ENCODE data around the gene LDLRAD4.
A peak's percentile ranks its signal among the peaks of the same experiment; 100 is the strongest.

The LDLRAD4 gene

GRCh38 chr18:13559754-13560153, 341.2 kb downstream of the LDLRAD4 start:
- DNase-seq: peak in 7 of 42 donors; percentile 4 to 44 (median 29)
- intact Hi-C loops (cut with DNase I): loop anchor here (5.0 kb wide), 2 partner anchors 73 to 168 kb away; partner anchors contain the start of genes FAM210A and RNMT

- intact Hi-C loops (cut with DNase I): no loop called here
- DNase-seq: peak in 10 of 42 donors; percentile 2 to 41 (median 20)
Observed at GRCh38 chr18:13560306-13560705, 341.7 kb downstream of the LDLRAD4 start.

- intact Hi-C loops (cut with DNase I): no loop called here
- DNase-seq: peak in 4 of 42 donors; percentile 30 to 40 (median 35)
Observed at GRCh38 chr18:13562494-13563029, 344.0 kb downstream of the LDLRAD4 start.

- intact Hi-C loops (cut with DNase I): no loop called here
- DNase-seq: peak in 29 of 42 donors; percentile 41 to 86 (median 67)
Observed at GRCh38 chr18:13563390-13563805, 344.8 kb downstream of the LDLRAD4 start.

- intact Hi-C loops (cut with DNase I): no loop called here
- DNase-seq: peak in 12 of 42 donors; percentile 49 to 76 (median 64)
Observed at GRCh38 chr18:13564579-13564978, 346.0 kb downstream of the LDLRAD4 start.

GRCh38 chr18:13565228-13565627, 346.7 kb downstream of the LDLRAD4 start:
- intact Hi-C loops (cut with DNase I): loop anchor here (1.0 kb wide), 1 partner anchor 46 kb away; no protein-coding TSS in a partner anchor
- DNase-seq: peak; percentile 90 to 99 (median 96)

GRCh38 chr18:13566941-13567746, 348.6 kb downstream of the LDLRAD4 start:
- DNase-seq: peak; percentile 56 to 91 (median 80)
- intact Hi-C loops (cut with DNase I): no loop called here

- peak in 5 of 42 donors; percentile 8 to 51 (median 33) for DNase-seq
- intact Hi-C loops (cut with DNase I): no loop called here
Observed at GRCh38 chr18:13568443-13569392, 350.2 kb downstream of the LDLRAD4 start.

- DNase-seq: peak in 5 of 42 donors; percentile 11 to 40 (median 38)
- intact Hi-C loops (cut with DNase I): no loop called here
Observed at GRCh38 chr18:13570216-13570615, 351.7 kb downstream of the LDLRAD4 start.

GRCh38 chr18:13570856-13571495, 352.4 kb downstream of the LDLRAD4 start:
- intact Hi-C loops (cut with DNase I): no loop called here
- peak in 3 of 42 donors; percentile 2 to 26 (median 18) for DNase-seq

GRCh38 chr18:13572148-13572547, 353.6 kb downstream of the LDLRAD4 start:
- intact Hi-C loops (cut with DNase I): no loop called here
- DNase-seq: peak in 6 of 42 donors; percentile 3 to 37 (median 14)

- intact Hi-C loops (cut with DNase I): no loop called here
- peak in 5 of 42 donors; percentile 6 to 37 (median 16) for DNase-seq
Observed at GRCh38 chr18:13572721-13573120, 354.2 kb downstream of the LDLRAD4 start.

- peak in 3 of 42 donors; percentile 0 to 40 (median 12) for DNase-seq
- intact Hi-C loops (cut with DNase I): no loop called here
Observed at GRCh38 chr18:13573750-13574149, 355.2 kb downstream of the LDLRAD4 start.

GRCh38 chr18:13574355-13574754, 355.8 kb downstream of the LDLRAD4 start:
- peak in 3 of 42 donors; percentile 0 to 40 (median 5) for DNase-seq
- intact Hi-C loops (cut with DNase I): no loop called here

GRCh38 chr18:13574761-13575160, 356.2 kb downstream of the LDLRAD4 start:
- DNase-seq: peak in 1 of 42 donors; percentile 0
- intact Hi-C loops (cut with DNase I): no loop called here

- intact Hi-C loops (cut with DNase I): no loop called here
- peak in 3 of 42 donors; percentile 17 to 35 (median 21) for DNase-seq
Observed at GRCh38 chr18:13576598-13576997, 358.0 kb downstream of the LDLRAD4 start.

GRCh38 chr18:13577091-13577697, 358.6 kb downstream of the LDLRAD4 start:
- intact Hi-C loops (cut with DNase I): no loop called here
- peak in 28 of 42 donors; percentile 52 to 89 (median 64) for DNase-seq

- intact Hi-C loops (cut with DNase I): no loop called here
- DNase-seq: no peak
Observed at GRCh38 chr18:13577781-13578180, 359.2 kb downstream of the LDLRAD4 start.
